Endothelial cell (in vitro differentiated cells): ENCODE data around the gene ARHGAP26. TPM values are rescaled to one million over a fixed set of nuclear protein-coding genes. Genes with fewer than 3 reads are reported as not detected.

Experiments used
- DNase-seq: peaks from one replicate; pipeline ENCODE4 v3.0.0; 2021; ENCODE audit warnings: low spot score
- H3K27ac Mint-ChIP-seq: one replicate; pipeline ENCODE4 v1.8.0; 2021; ENCODE audit warnings: mixed read lengths, inconsistent platforms; ENCODE audit not compliant: unreplicated experiment
- H3K27me3 Mint-ChIP-seq: one replicate; pipeline ENCODE4 v1.8.0; 2021; ENCODE audit warnings: mild to moderate bottlenecking, moderate library complexity, mixed read lengths, inconsistent platforms; ENCODE audit not compliant: unreplicated experiment
- H3K36me3 Mint-ChIP-seq: one replicate; pipeline ENCODE4 v1.8.0; 2021; ENCODE audit warnings: mild to moderate bottlenecking, low read depth, mixed read lengths, inconsistent platforms; ENCODE audit not compliant: unreplicated experiment
- H3K4me1 Mint-ChIP-seq: one replicate; pipeline ENCODE4 v1.8.0; 2021; ENCODE audit warnings: mild to moderate bottlenecking, mixed read lengths, inconsistent platforms; ENCODE audit not compliant: unreplicated experiment
- H3K4me3 Mint-ChIP-seq: one replicate; pipeline ENCODE4 v1.8.0; 2021; ENCODE audit warnings: mild to moderate bottlenecking, mixed read lengths, inconsistent platforms; ENCODE audit not compliant: unreplicated experiment
- H3K9me3 Mint-ChIP-seq: one replicate; pipeline ENCODE4 v1.8.0; 2021; ENCODE audit warnings: mixed read lengths, inconsistent platforms; ENCODE audit not compliant: unreplicated experiment
- CTCF ChIP-seq: fragments of 200-600 bp; sonication (generic); IDR thresholded peaks from one replicate; pipeline ENCODE4 v1.5.0; 2021; ENCODE audit warnings: antibody characterized with exemption; ENCODE audit not compliant: unreplicated experiment
- total RNA-seq: library from RNA; stranded (reverse); fragmentation: NEBNext Ultra II Directional; extraction: Animal tissue kit (Norgen Biotek cat#: 25700); gene quantifications from one replicate; pipeline ENCODE4 v1.2.1, GENCODE V29; 2021; ENCODE audit not compliant: unreplicated experiment

ARHGAP26 gene
- total RNA-seq, 1 donor from 2014 or later = 81.5 TPM

- no peak overlapping the region for H3K27ac Mint-ChIP-seq
- no peaks in the 10 kb centered on the region for H3K9me3 Mint-ChIP-seq
- peaks cover 6% of the 10 kb centered on the region for H3K27me3 Mint-ChIP-seq
- TF ChIP-seq CTCF = no peak
- H3K36me3 Mint-ChIP-seq = peaks cover 5% of the 10 kb centered on the region
- DNase-seq = no peak
- no peaks in the 10 kb centered on the region for H3K4me1 Mint-ChIP-seq
- no peak overlapping the region for H3K4me3 Mint-ChIP-seq
These were observed 462.0 kb downstream of the ARHGAP26 start for GRCh38 chr5:143231973-143232812.

GRCh38 chr5:143233031-143233430 lies 462.9 kb downstream of the ARHGAP26 start:
- Mint-ChIP-seq H3K9me3 (no peaks in the 10 kb centered on the region), H3K27ac (no peak overlapping the region), H3K4me1 (no peaks in the 10 kb centered on the region), H3K4me3 (no peak overlapping the region), H3K36me3 (peaks cover 5% of the 10 kb centered on the region), H3K27me3 (peaks cover 6% of the 10 kb centered on the region)
- no peak for TF ChIP-seq CTCF
- no peak for DNase-seq

GRCh38 chr5:143234162-143234842 lies 464.1 kb downstream of the ARHGAP26 start:
- Mint-ChIP-seq H3K4me3 (no peak overlapping the region), H3K9me3 (no peaks in the 10 kb centered on the region), H3K4me1 (no peaks in the 10 kb centered on the region), H3K36me3 (peaks cover 5% of the 10 kb centered on the region), H3K27ac (no peak overlapping the region), H3K27me3 (peaks cover 7% of the 10 kb centered on the region)
- no peak for DNase-seq
- no peak for TF ChIP-seq CTCF

- no peak for TF ChIP-seq CTCF
- H3K4me1 Mint-ChIP-seq = no peaks in the 10 kb centered on the region
- H3K9me3 Mint-ChIP-seq = no peaks in the 10 kb centered on the region
- H3K27me3 Mint-ChIP-seq = peaks cover 6% of the 10 kb centered on the region
- H3K27ac Mint-ChIP-seq = no peak overlapping the region
- H3K4me3 Mint-ChIP-seq = no peak overlapping the region
- no peak for DNase-seq
- H3K36me3 Mint-ChIP-seq = peaks cover 5% of the 10 kb centered on the region
These were observed 465.2 kb downstream of the ARHGAP26 start for GRCh38 chr5:143235423-143235822.

- no peak overlapping the region for H3K27ac Mint-ChIP-seq
- no peaks in the 10 kb centered on the region for H3K4me1 Mint-ChIP-seq
- TF ChIP-seq CTCF = no peak
- H3K36me3 Mint-ChIP-seq = peaks cover 5% of the 10 kb centered on the region
- H3K27me3 Mint-ChIP-seq = peaks cover 7% of the 10 kb centered on the region
- no peak for DNase-seq
- no peak overlapping the region for H3K4me3 Mint-ChIP-seq
- no peaks in the 10 kb centered on the region for H3K9me3 Mint-ChIP-seq
These were observed 466.5 kb downstream of the ARHGAP26 start for GRCh38 chr5:143236682-143237081.
